ENCODE data around the gene BHLHA15.

Gene BHLHA15

GRCh38 chr7:98231493-98232262 is 20.4 kb downstream of the BHLHA15 start:
- no peaks in the 10 kb centered on the region for H3K4me1 ChIP-seq (ENCODE audit: control insufficient read depth, insufficient read depth, low read length)
- H3K27ac ChIP-seq (ENCODE audit: low read depth, low read length), result no peak overlapping the region
- no peaks in the 10 kb centered on the region for H3K36me3 ChIP-seq (ENCODE audit: control insufficient read depth, insufficient read depth, low read length)
- H3K27me3 ChIP-seq (ENCODE audit: control insufficient read depth, insufficient read depth, low read length), result no peaks in the 10 kb centered on the region
- no peak overlapping the region for H3K4me3 ChIP-seq (ENCODE audit: low read depth, low read length)
- H3K9me3 ChIP-seq (ENCODE audit: control insufficient read depth, insufficient read depth, low read length), result no peaks in the 10 kb centered on the region
- H3K9ac ChIP-seq (ENCODE audit: low read depth, low read length), result no peak overlapping the region

GRCh38 chr7:98232263-98232585 is 21.0 kb downstream of the BHLHA15 start:
- H3K4me3 ChIP-seq (ENCODE audit: low read depth, low read length), result no peak overlapping the region
- no peaks in the 10 kb centered on the region for H3K9me3 ChIP-seq (ENCODE audit: control insufficient read depth, insufficient read depth, low read length)
- H3K27ac ChIP-seq (ENCODE audit: low read depth, low read length), result no peak overlapping the region
- no peaks in the 10 kb centered on the region for H3K36me3 ChIP-seq (ENCODE audit: control insufficient read depth, insufficient read depth, low read length)
- H3K9ac ChIP-seq (ENCODE audit: low read depth, low read length), result no peak overlapping the region
- no peaks in the 10 kb centered on the region for H3K4me1 ChIP-seq (ENCODE audit: control insufficient read depth, insufficient read depth, low read length)
- H3K27me3 ChIP-seq (ENCODE audit: control insufficient read depth, insufficient read depth, low read length), result no peaks in the 10 kb centered on the region

DNA sequence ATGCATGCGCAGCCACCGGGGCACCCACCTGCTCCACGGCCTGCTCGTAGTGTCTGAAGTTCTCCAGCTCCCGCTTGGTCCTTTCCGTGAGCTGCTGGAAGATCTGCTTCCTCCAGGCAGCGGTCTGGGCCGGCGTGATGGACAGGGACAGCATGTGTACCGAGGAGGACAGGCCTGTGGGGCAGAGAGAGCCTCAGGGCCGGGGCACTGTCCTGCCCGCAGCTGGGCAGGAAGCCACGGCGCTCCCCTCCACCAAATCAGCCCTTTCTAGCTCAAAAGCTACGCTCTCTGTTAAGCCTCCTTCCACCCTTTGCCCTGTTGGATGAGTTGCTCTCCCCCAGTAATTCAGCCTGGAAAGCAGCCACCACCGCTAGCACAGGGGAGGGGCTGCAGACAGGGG is 21.6 kb downstream of the BHLHA15 start:
- H3K4me3 ChIP-seq (ENCODE audit: low read depth, low read length), result no peak overlapping the region
- no peaks in the 10 kb centered on the region for H3K36me3 ChIP-seq (ENCODE audit: control insufficient read depth, insufficient read depth, low read length)
- no peaks in the 10 kb centered on the region for H3K9me3 ChIP-seq (ENCODE audit: control insufficient read depth, insufficient read depth, low read length)
- no peak overlapping the region for H3K27ac ChIP-seq (ENCODE audit: low read depth, low read length)
- H3K9ac ChIP-seq (ENCODE audit: low read depth, low read length), result no peak overlapping the region
- H3K27me3 ChIP-seq (ENCODE audit: control insufficient read depth, insufficient read depth, low read length), result no peaks in the 10 kb centered on the region
- no peaks in the 10 kb centered on the region for H3K4me1 ChIP-seq (ENCODE audit: control insufficient read depth, insufficient read depth, low read length)

- H3K9ac ChIP-seq (ENCODE audit: low read depth, low read length), result no peak overlapping the region
- no peaks in the 10 kb centered on the region for H3K27me3 ChIP-seq (ENCODE audit: control insufficient read depth, insufficient read depth, low read length)
- no peaks in the 10 kb centered on the region for H3K4me1 ChIP-seq (ENCODE audit: control insufficient read depth, insufficient read depth, low read length)
- no peak overlapping the region for H3K4me3 ChIP-seq (ENCODE audit: low read depth, low read length)
- H3K27ac ChIP-seq (ENCODE audit: low read depth, low read length), result no peak overlapping the region
- H3K36me3 ChIP-seq (ENCODE audit: control insufficient read depth, insufficient read depth, low read length), result no peaks in the 10 kb centered on the region; the same call in 1 of the 2 replicates
- H3K9me3 ChIP-seq (ENCODE audit: control insufficient read depth, insufficient read depth, low read length), result no peaks in the 10 kb centered on the region
Measured at GRCh38 chr7:98233219-98234070, 22.2 kb downstream of the BHLHA15 start.

DNA sequence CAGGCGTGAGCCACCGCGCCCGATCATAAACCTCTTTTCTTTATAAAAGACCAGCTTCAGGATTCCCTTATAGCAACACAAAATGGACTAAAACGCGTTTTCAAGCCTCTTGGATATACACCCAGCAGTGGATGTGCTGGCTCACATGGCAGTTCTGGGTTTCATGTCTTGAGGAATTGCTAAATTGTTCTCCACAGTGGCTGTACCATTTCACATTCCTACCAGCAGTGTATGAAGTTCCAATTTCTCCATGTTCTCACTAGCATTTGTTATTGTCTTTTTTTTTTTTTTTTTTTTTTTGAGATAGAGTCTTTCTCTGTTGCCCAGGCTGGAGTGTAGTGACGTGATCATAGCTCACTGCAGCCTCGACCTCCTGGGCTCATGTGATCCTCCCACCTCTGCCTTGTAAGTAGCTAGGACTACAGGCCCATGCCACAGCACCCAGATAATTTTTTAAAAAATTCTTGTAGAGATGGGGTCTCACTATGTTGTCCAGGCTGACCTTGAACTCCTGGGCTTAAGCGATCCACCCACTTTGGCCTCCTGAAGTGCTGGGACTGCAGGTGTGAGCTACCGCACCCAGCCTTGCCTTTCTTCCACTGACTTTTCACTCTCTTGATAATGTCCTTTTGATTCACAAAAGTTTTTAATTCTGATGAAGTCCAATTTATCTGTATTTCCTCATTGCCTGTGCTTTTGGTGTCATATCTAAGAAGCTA is 23.3 kb downstream of the BHLHA15 start:
- Histone ChIP-seq H3K4me3 (ENCODE audit: low read depth, low read length) (no peak overlapping the region), H3K9ac (ENCODE audit: low read depth, low read length) (no peak overlapping the region), H3K4me1 (ENCODE audit: control insufficient read depth, insufficient read depth, low read length) (no peaks in the 10 kb centered on the region), H3K9me3 (ENCODE audit: control insufficient read depth, insufficient read depth, low read length) (no peaks in the 10 kb centered on the region), H3K27me3 (ENCODE audit: control insufficient read depth, insufficient read depth, low read length) (no peaks in the 10 kb centered on the region), H3K36me3 (ENCODE audit: control insufficient read depth, insufficient read depth, low read length) (no peaks in the 10 kb centered on the region; the same call in 1 of the 2 replicates), H3K27ac (ENCODE audit: low read depth, low read length) (no peak overlapping the region)

GRCh38 chr7:98235901-98236300 is 24.7 kb downstream of the BHLHA15 start:
- no peak overlapping the region for H3K27ac ChIP-seq (ENCODE audit: low read depth, low read length)

DNA sequence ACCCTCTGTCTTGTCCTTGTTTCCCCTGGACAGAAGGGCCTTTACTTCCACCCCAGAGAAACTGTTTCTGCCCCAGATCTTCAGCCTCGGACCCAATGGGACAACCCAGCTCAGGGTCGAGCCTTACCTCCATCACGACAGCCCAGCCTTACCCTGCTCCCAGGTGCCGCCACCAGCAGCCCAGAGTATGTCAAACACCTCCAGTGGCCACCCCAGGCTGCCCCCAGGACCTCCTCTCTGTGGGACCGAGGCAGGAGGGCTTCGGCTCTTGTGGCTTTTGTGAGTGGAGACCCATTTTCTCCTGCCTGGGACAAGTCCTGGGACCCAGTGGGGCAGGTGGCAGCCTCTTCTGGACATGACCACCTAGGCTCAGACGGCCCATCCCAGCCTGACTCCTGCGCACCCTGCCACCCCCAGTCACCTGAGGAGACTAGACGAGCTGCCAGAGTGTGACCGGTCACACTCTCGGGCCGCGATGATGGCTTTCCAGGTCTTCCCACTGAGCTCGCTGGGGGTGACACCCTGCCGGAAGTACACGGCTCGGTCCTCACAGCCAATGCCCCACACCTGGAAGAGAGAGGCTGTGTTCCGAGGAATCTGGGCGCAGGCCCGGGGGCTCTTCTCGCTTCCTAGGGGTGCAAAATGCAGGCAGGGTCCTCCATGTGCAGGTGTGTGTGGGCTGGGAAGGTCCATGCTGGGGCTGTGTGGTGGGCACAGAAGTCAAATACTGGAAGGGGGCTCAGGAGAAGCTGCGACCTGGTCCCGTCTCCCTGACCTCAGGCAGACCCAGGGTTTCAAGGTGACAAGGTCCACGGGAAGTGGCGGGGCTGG is 25.3 kb downstream of the BHLHA15 start:
- Histone ChIP-seq H3K27ac (ENCODE audit: low read depth, low read length) (no peak overlapping the region), H3K9me3 (ENCODE audit: control insufficient read depth, insufficient read depth, low read length) (no peaks in the 10 kb centered on the region), H3K36me3 (ENCODE audit: control insufficient read depth, insufficient read depth, low read length) (no peaks in the 10 kb centered on the region; the same call in 1 of the 2 replicates), H3K27me3 (ENCODE audit: control insufficient read depth, insufficient read depth, low read length) (no peaks in the 10 kb centered on the region), H3K9ac (ENCODE audit: low read depth, low read length) (no peak overlapping the region), H3K4me3 (ENCODE audit: low read depth, low read length) (no peak overlapping the region), H3K4me1 (ENCODE audit: control insufficient read depth, insufficient read depth, low read length) (peaks cover 1% of the 10 kb centered on the region; the same call in 1 of the 2 replicates)

More at GRCh38 chr7:98235901-98236300, 24.7 kb downstream of the BHLHA15 start:
- H3K9me3 ChIP-seq (ENCODE audit: control insufficient read depth, insufficient read depth, low read length), result no peaks in the 10 kb centered on the region
- H3K27me3 ChIP-seq (ENCODE audit: control insufficient read depth, insufficient read depth, low read length), result no peaks in the 10 kb centered on the region
- H3K36me3 ChIP-seq (ENCODE audit: control insufficient read depth, insufficient read depth, low read length), result no peaks in the 10 kb centered on the region; the same call in 1 of the 2 replicates
- no peak overlapping the region for H3K4me3 ChIP-seq (ENCODE audit: low read depth, low read length)
- H3K9ac ChIP-seq (ENCODE audit: low read depth, low read length), result no peak overlapping the region
- no peaks in the 10 kb centered on the region for H3K4me1 ChIP-seq (ENCODE audit: control insufficient read depth, insufficient read depth, low read length)

DNA sequence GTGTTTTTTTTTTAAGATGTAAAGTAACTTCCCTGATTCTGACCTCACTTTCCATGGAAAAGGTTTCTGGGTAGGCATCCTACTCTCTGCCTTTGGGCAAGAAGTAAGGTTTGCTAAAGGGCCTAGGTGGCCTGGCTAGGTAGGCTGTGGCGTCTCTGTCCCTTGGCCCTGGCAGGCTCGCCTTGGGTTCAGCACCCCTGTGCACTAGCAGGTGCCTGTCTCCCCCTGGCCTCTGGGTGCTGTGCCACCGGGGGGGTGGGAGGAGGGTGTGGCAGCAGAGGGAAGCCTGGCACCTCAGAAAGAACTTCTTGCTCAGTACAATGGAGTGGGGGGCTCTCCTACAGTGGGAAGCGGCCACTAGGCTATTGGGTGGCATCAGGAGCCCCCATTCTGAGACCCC is 26.8 kb downstream of the BHLHA15 start:
- Histone ChIP-seq H3K9ac (ENCODE audit: low read depth, low read length) (no peak overlapping the region), H3K9me3 (ENCODE audit: control insufficient read depth, insufficient read depth, low read length) (no peaks in the 10 kb centered on the region), H3K4me1 (ENCODE audit: control insufficient read depth, insufficient read depth, low read length) (peaks cover 4% of the 10 kb centered on the region; the same call in 1 of the 2 replicates), H3K4me3 (ENCODE audit: low read depth, low read length) (no peak overlapping the region), H3K27ac (ENCODE audit: low read depth, low read length) (no peak overlapping the region), H3K36me3 (ENCODE audit: control insufficient read depth, insufficient read depth, low read length) (no peaks in the 10 kb centered on the region; the same call in 1 of the 2 replicates), H3K27me3 (ENCODE audit: control insufficient read depth, insufficient read depth, low read length) (no peaks in the 10 kb centered on the region)

DNA sequence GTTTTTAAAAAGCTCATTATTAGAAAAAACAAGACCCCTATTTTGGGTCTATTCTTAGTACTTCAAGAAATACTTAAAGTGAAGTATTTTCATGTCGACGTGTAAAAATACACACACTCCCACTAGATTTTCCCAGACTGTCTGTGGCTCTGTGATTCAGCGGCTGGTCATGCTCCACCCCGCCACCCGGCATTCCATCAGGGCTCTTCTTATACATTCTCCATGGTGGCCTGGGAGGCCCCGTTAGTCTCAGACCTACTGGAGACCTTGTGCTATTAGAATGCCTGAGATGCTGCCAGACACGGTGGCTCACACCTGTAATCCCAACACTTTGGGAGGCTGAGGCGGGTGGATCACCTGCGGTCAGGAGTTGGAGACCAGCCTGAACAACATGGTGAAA is 27.7 kb downstream of the BHLHA15 start:
- no peak overlapping the region for H3K4me3 ChIP-seq (ENCODE audit: low read depth, low read length)
- H3K9ac ChIP-seq (ENCODE audit: low read depth, low read length), result no peak overlapping the region
- H3K9me3 ChIP-seq (ENCODE audit: control insufficient read depth, insufficient read depth, low read length), result no peaks in the 10 kb centered on the region
- H3K27me3 ChIP-seq (ENCODE audit: control insufficient read depth, insufficient read depth, low read length), result no peaks in the 10 kb centered on the region
- no peak overlapping the region for H3K27ac ChIP-seq (ENCODE audit: low read depth, low read length)
- no peaks in the 10 kb centered on the region; the same call in 1 of the 2 replicates for H3K36me3 ChIP-seq (ENCODE audit: control insufficient read depth, insufficient read depth, low read length)
- peaks cover 4% of the 10 kb centered on the region; the same call in 1 of the 2 replicates for H3K4me1 ChIP-seq (ENCODE audit: control insufficient read depth, insufficient read depth, low read length)

GRCh38 chr7:98240961-98241673 is 29.9 kb downstream of the BHLHA15 start:
- no peak overlapping the region for H3K27ac ChIP-seq (ENCODE audit: low read depth, low read length)
- no peaks in the 10 kb centered on the region for H3K9me3 ChIP-seq (ENCODE audit: control insufficient read depth, insufficient read depth, low read length)
- H3K27me3 ChIP-seq (ENCODE audit: control insufficient read depth, insufficient read depth, low read length), result no peaks in the 10 kb centered on the region
- H3K9ac ChIP-seq (ENCODE audit: low read depth, low read length), result no peak overlapping the region
- no peak overlapping the region for H3K4me3 ChIP-seq (ENCODE audit: low read depth, low read length)
- H3K4me1 ChIP-seq (ENCODE audit: control insufficient read depth, insufficient read depth, low read length), result peaks cover 4% of the 10 kb centered on the region; the same call in 1 of the 2 replicates
- no peaks in the 10 kb centered on the region; the same call in 1 of the 2 replicates for H3K36me3 ChIP-seq (ENCODE audit: control insufficient read depth, insufficient read depth, low read length)

All from HUES48 (cell line).